Stimulated activated CD4-positive, alpha-beta T cell treated with anti-CD3 and anti-CD28 coated beads, Interleukin-2, amount 100 ng/mL, for 24 hours (primary cell): ENCODE results near the gene DENND4A.
"Not testable (repeated sequence)": the region's sequence is repeated elsewhere in the genome, so short reads cannot be mapped to it uniquely, and the experiment has no call there.

ENCODE experiments used
- DNase-seq, 2 donors: peaks; one replicate each; pipeline ENCODE4 v3.0.0-alpha.2; 2020

The DENND4A gene

DNA sequence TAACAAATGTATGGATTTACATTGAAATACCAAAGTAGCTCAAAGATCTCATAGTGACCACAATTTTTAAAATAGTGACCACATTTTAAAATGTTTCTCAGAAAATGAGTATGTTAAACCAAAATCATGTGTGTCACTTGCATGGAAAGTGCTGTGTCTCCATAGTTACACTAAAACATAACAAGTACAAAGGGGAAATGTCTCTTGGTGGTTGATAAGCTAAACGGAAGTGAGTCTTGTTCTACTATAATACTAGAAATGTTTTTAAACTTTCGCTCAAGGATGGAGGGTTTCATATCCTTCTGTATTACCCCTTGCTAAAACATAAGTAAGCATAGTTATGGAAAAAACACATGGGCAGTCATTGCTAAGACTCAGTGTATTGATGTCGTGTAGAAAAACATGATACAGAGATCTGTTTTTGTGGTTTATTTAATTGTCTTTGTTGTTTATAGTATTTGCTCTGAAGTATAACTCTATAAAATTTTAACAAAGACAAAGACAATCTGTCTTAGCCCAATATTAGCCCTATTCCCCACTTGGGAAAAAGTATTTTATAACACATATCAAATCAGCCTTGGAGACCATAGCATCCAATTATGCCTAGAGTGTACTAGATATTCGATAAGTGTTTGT lies 27.0 kb upstream of the DENND4A start:
- DNase-seq, result no peak

DNA sequence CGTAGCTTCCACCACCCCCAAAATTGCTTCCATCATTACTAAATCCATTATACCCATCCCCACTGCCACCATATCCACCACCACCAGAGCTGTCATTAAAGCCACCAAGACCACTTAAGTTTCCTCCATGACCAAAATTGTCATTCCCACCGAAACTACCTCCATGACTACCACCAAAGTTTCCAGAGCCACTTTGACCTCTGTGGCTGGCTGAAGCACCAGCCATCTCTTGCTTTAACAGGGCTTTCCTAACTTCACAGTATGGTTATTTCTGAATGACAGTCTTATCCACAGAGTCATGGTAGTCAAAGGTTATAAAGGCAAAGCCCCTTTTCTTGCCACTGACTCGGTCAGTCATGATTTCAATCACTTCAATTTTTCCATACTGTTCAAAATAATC lies 24.3 kb upstream of the DENND4A start:
- no peak for DNase-seq

DNA sequence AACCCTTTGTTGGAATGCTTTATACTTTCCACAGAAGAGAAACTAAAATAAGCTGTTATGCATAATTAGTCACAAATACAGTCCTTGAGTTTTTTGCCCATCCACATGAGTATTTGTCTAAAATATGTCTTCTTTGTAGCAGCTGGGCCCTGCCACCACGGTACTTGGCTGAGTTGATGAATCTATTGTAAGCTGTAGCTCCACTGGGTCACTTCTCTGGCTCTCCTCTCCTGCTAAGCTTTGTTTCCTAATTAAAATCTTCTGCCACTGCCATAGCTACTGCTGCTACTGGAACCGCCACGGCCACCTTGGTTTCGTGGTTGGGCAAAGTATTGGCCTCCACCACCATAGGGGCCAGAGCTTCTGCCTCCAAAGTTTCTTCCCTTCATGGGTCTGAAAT lies 23.9 kb upstream of the DENND4A start:
- not testable (repeated sequence) for DNase-seq

DNA sequence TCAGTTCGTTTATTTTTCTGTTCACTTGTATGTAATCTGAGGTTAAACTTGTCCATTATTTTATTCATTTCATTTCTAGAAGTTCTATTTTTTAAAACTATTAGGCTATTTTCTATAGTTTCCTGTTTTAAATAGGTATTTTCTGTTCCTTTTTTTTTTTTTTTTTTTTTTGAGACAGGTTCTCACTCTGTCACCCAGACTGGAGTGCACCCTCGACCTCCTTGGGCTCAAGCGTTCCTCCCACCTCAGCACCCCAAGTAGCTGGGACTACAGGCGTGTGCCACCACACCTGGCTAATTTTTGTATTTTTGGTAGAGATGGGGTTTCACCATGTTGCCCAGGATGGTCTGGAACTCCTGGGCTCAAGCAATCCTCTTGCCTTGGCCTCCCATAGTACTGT lies 22.2 kb upstream of the DENND4A start:
- not testable (repeated sequence) for DNase-seq

DNA sequence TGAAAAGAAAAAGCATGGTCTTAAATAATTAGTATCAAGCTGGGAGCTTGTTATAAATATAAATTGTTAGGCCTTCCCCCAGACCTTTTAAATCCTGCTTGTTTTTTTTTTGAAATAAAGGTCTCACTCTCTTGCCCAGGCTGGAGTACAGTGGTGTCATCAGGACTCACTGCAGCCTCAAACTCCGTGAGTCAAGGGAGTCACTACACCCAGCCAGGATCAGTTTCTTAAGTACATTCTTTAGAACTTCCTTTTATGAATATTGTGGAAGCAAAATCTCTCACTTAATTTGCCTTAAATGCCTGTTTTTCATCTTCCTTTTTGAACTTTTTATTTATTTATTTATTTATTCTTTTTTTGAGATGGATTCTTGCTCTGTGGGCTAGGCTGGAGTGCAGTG lies 20.8 kb upstream of the DENND4A start:
- no peak for DNase-seq

DNA sequence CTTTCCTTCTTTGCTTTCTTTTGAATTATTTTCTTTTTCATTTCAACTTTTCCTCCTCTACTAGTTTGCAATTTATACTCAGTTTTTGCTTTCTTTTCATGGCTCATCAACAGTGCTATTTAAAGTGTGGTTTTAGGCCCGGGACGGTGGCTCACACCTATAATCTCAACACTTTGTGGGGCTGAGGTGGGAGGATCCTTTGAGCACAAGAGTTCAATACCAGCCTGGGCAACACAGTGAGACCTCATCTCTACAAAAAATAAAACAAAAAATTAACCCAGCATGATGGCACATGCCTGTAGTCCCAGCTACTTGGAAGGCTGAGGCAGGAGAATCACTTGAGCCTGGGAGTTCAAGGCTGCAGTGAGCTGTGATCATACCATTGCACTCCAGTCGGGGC lies 20.4 kb upstream of the DENND4A start:
- DNase-seq, result no peak

DNA sequence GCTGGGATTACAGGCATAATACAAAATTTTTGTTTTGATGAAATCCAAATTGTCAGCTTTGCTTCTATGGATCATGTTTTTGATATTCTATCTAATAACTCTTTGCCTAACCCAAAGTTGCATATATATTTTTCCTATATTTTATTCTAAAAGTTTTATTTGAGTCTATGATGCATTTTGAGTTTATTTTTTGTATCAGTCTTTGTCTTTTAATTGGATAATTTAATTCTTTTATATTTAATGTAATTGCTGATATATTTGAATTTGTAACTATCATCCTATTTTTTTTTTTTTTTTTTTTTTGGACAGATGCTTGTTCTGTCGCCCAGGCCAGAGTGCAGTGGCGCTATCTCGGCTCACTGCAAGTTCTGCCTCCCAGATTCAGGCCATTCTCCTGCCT lies 19.7 kb upstream of the DENND4A start:
- DNase-seq, result no peak

DNA sequence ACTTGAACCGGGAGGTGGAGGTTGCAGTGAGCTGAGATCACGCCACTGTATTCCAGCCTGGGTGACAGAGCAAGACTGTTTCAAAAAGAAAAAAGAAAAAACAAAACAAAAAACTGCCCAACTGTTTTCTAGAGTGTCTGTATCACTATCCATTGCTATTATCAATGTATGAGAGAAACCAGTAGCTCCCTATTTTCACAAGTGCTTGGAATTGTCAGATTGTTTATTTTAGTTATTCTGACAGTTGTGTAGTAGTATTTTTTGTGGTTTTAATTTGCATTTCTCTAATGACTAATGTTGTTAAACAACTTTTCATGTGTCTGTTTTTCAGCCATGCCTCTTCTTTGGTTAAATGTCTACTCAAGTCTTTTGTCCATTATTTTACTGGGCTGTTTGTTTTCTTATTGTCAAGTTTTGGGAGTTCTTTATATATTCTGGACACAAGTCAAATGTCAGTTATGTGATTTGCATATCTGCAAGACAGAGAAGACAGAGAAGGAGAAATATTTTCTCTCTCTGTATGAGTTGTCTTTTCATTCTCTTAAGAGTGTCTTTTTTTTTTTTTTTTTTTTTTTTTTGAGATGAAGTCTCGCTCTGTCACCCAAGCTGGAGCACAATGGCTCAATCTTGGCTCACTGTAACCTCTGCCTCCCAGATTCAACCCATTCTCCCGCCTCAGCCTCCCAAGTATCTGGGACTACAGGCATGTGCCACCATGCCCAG lies 19.1 kb upstream of the DENND4A start:
- not testable (repeated sequence) for DNase-seq

DNA sequence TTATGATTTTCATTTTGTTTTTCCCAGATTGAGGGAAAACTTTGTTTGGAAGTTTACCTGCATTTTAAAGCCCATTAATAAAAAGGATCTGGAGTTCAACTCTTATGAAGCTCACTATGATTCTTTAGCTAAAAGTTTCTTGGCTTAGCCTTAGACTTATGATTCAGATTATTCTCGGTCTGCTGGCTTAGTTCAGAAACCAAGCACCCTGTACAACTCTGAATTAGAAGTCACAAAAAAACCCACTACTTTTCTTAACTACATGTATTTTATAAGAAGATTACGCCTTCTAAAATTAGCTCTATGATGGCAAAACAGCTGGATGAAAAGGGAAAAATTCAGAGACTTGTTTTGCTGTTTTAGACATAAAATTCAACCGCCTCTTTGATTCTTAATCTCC lies 14.3 kb upstream of the DENND4A start:
- no peak for DNase-seq

DNA sequence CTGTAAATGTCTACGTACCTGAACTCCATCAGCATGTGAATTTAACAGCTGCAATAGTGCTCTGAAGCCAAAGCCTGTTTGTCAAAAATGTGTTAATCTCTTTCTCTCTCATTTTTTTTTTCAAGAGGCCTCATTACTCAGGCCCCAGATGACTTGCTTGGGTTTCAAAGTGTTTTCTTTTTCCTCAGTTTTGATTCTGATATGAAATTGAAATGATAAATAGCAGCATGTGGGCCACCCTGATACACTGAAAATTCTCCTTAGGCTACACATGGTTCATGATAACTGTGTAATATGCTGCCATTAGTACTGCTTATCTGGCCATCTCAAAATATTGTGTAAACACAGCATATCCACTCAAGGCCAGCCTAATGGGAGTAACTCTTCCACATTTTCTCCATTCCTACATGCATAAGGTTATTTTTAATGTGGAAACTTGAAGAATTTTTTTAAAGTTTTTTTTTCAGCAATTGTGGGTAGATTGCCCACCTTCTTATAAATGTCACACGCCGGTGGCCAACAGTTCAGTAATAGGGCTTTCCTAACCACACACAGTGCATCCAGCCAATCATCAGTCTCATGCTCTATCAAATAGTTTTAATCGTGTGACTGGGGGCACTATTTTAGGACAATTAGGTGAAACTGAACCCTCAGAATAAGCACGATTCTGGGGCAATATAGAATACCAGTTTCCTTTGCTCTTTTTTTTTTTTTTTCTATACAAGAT lies 13.1 kb upstream of the DENND4A start:
- no peak for DNase-seq

DNA sequence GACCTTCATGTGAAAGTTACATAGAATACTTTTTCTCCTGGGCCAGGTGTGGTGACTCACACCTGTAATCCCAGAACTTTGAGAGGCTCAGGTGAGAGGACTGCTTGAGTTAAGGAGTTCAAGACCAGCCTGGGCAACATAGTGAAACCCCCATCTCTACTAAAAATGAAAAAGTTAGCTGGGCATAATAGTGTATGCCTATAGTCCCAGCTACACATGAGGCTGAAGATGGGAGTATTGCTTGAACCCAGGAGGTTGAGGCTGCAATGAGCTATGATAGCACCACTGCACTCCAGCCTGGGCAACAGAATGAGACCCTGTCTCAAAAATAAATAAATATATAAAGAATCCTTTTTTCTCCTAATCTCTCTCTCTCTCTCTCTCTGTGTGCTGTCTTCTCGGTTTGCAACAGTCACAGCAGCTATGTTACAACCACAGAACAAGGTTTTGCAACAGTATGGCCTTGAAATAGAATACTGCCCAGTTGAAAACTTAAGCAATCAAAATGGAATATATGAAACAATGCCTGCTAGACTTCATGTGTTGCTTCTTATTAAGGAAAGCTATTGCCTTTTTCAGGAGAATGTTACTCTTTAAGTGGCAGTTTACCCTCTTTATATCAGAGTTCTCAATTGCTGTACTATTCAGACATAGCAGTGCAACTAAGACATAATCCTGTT lies 12.3 kb upstream of the DENND4A start:
- DNase-seq, result no peak

DNA sequence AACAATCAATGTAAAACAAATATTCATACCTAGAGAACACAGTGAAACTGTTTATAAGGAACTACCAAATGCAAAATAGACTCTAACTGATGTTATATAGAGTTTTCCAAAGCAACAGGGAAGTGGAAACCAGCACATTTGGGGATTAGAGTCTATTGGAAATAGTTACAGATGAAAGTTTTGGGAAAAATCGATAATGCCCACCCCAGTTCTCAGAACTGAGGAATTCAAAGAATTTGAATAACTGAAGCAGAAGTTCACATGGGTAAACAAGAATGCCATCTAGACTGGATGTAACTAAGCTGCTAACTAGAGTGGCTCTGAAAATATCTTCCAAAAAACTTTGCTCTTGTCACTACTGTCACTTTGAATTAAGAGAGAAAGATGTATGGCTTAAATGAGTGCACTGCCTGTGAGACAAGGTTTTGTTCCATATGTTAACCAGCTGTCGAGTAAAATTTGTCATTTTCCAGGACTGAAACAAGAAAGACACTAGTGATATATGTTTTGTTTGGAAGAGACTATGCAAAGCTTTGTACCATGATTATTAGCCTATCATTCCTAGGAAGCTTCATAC lies 9.2 kb upstream of the DENND4A start:
- no peak for DNase-seq

DNA sequence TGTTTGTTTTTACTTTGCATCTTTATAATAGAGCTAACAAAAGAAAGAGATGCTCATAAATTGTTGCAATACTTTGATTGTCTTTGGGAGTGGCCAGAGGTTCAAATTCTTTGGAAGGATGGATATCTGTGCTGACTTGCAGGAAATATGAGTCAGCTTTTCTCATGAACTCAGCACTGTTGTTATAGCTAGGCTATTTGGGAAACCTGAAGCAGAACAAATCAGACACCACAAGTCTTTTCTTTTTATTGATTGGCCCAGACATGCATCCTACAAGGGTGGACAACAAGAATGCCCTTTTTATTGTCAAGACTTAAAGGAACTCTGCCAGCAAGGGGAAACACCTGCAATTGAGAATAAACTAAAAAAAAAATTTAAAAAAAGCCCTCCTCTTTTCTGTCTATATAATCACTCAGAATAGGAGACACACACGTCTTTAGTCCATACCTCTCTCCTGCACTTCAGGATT lies 4.6 kb upstream of the DENND4A start:
- no peak for DNase-seq

DNA sequence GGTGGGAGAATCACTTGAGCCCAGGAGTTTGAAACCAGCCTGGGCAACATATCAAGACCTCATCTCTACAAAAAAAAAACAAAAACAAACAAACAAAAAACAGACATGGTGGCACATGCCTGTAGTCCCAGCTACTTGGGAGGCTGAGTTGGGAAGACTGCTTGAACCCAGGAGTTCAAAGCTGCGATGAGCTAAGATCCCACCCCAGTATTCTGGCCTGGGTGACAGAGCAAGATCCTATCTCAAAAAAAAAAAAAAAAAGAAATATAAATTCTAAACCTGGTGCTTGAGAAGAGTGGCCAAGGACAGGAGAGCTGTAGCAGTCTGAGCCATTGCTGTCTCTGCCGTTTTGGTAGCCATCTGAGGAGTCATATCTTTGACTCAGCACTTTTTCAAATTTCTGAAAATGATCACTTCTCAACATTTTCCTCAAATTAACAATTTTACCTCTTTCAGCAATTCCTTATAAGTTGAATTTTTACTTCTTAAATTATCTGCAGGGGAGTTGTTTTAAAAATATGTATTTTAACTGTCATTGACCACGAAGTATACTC lies 3.6 kb upstream of the DENND4A start:
- no peak for DNase-seq

DNA sequence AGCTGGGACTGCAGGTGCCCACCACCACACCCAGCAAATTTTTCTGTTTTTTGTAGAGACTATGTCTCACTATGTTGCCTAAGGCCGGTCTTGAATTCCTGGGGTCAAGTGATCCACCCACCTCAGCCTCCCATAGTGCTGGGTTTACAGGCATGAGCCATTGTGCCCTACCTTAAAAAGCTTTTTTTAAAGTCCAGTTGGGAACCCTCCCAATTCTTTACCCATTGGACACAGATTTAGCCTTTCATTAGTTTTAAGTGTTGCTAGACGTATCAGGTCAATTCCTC lies 1.7 kb upstream of the DENND4A start:
- no peak for DNase-seq

DNA sequence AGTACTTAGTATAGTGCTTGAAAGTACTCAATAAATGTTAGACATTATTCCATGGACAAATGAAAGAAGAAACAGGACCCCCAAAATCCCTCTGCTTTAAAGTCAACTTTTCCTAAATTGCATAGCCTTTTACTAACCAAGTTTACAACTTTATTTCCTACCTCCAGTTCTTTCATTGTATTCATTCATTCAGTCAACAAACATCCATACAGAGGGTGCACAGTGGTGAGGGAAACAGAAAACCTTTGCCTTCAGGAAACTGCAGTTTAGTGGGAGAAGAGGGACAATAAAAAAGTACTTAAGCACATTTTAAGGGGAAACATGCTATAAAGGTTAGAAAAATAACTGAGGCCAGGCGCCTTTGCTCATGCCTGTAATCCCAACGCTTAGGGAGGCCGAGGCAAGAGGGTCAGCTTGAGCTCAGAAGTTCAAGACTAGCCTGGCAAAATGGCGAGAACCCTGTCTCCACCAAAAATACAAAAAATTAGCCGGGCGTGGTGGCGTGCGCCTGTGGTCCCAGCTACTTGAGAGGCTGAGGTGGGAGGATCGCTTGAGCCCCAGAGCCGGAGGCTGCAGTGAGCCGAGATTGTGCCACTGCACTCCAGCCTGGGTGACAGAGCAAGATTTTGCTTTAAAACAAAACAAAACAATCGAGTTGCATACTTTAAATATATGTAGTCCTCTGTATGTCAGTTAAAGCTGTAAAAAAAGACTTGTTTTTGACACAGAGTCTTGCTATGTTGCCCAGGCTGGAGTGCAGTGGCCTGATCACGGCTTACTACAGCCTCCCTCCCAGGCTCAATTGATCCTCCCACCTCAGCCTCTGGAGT lies 1.1 kb upstream of the DENND4A start:
- no peak for DNase-seq

DNA sequence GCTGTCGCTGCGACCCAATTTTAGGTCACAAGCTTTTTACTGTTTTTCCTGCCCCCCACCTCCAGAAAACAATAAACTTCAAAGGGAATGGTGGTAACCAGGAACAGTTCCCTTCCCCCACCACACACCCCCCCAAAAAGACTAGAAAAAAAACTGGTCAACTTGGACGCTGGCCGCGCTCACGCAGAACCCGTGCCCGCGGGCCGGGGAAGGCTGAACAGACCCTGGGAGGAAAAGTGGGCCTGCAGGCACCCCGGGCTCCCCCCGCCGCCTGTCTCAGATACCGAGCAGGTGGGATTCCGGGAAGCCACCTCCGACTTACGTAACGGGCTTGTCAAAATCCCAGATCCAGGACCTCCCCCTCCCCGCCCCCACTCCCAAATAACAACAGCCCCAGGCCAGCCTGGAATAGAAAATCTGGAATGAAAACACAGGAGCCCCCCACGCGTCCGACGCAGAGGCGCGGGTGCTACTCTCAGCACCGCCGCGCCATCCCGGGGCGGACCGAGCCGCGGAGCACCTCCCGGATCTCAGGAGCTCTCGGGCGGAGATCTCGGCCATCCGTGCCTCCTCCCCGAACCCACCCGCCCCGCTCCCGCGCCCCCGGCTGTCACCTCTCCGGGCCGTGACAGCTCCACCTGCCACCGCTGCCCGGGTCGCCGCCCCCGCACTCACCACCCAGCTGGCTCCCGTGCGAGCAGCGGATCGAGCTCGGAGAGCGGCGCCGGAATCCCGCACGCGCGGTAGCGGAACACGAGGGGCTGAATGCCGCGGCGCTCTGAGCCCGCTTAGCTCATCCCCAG lies 557 bp downstream of the DENND4A start:
- peak in 1 of 2 donors; percentile 57 for DNase-seq

DNA sequence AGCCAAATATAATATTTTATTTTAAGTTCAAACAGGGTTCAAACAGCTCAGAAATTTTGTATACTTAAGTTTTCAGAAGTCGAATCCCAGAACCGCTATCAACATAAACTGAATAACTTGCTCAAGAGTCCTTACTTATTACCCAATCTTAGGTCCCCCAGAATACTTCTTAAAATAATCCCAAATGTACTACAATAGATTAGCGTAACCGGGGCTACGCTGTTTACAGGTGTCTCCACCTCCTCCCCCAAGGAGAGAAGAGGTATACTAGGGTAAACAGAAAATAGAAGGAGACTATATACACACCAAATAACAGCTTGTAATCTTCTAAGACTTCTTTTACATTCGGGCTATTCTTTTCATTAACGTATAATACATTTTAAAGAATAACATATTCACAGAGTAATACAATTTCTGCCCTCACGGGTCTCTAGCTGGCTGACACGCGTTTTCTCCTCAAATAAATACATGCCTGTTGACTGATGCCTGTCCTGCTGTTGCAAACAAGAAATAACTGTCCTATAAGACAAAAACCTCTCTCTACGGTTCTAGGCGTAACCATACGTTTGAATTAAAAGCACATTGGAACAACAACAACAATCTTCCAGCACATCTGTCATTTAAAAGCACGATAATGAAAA lies 1.3 kb downstream of the DENND4A start:
- DNase-seq, result no peak

DNA sequence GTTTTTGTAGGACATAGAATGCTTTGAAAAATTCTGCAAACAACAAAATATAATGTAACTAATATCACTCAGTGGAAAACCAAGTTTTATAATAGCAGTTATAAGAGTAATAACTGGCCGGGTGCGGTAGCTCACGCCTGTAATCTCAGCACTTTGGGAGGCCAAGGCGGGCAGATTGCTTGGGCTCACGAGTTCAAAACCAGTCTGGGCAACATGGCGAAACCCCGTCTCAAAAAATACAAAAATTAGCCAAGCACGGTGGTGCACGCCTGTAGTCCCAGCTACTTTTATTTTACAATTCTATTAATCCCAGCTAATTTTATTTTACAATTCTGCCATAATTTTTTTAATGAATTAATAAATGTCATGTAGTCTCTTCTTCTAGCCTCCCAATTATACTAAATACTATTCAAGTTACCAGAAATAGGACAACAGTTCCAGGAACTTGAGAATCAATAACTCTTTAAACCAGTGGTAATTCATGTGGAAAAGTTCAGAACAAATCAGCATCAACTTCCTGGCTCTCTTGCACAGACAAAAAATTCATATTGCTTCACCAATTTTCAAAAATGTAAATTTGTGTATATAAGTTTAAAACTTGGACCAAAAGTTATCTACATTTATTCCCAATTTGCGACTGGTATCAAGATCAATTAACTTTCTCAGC lies 2.2 kb downstream of the DENND4A start:
- no peak for DNase-seq

DNA sequence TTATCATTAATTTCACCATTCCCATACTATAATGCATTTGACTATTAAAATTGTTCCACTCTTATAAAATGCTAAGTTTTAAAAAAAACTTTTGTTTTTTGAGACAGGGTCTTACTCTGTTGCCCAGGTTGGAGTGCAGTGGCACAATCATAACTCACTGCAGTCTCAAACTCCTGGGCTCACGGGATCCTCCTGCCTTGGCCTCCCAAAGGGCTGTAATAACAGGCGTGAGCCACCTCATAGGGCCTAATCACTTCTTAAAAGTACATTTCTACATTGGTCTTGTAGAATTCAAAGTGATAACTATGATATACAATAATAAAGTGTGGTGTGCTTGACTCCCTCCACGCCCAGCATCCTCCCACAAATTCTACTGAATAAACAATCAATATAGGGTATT lies 3.0 kb downstream of the DENND4A start:
- no peak for DNase-seq
